Right kidney (tissue), 1 donor: ENCODE measurements around the gene GRK4.

ENCODE experiments used
- DNase-seq: peaks from one replicate; pipeline ENCODE4 v3.0.0-alpha.2; 2016

GRK4 gene

GRCh38 chr4:3011456-3012220 is 48.3 kb downstream of the GRK4 start:
- DNase-seq: no peak

- no peak for DNase-seq
These were observed 50.0 kb downstream of the GRK4 start for GRCh38 chr4:3013323-3013722.

- DNase-seq: no peak
These were observed 50.5 kb downstream of the GRK4 start for GRCh38 chr4:3013839-3014350.

GRCh38 chr4:3016961-3017360 is 53.6 kb downstream of the GRK4 start:
- no peak for DNase-seq

- DNase-seq: no peak
These were observed 54.1 kb downstream of the GRK4 start for GRCh38 chr4:3017504-3017903.

GRCh38 chr4:3019145-3019846 is 55.9 kb downstream of the GRK4 start:
- no peak for DNase-seq

- DNase-seq: no peak
These were observed 57.8 kb downstream of the GRK4 start for GRCh38 chr4:3021127-3021526.

GRCh38 chr4:3021627-3022026 is 58.3 kb downstream of the GRK4 start:
- DNase-seq: no peak

GRCh38 chr4:3022112-3022511 is 58.7 kb downstream of the GRK4 start:
- no peak for DNase-seq

- no peak for DNase-seq
These were observed 59.3 kb downstream of the GRK4 start for GRCh38 chr4:3022651-3023050.

- no peak for DNase-seq
These were observed 62.5 kb downstream of the GRK4 start for GRCh38 chr4:3025881-3026280.

GRCh38 chr4:3026540-3026939 is 63.2 kb downstream of the GRK4 start:
- no peak for DNase-seq

- no peak for DNase-seq
These were observed 66.1 kb downstream of the GRK4 start for GRCh38 chr4:3029464-3029863.

- DNase-seq: no peak
These were observed 67.4 kb downstream of the GRK4 start for GRCh38 chr4:3030566-3031356.

- no peak for DNase-seq
These were observed 68.1 kb downstream of the GRK4 start for GRCh38 chr4:3031357-3032082.

GRCh38 chr4:3034231-3034630 is 70.9 kb downstream of the GRK4 start:
- no peak for DNase-seq

GRCh38 chr4:3035249-3035648 is 71.9 kb downstream of the GRK4 start:
- DNase-seq: no peak

- no peak for DNase-seq
These were observed 72.3 kb downstream of the GRK4 start for GRCh38 chr4:3035674-3036073.

GRCh38 chr4:3036131-3036952 is 73.0 kb downstream of the GRK4 start:
- no peak for DNase-seq

GRCh38 chr4:3037957-3038461 is 74.6 kb downstream of the GRK4 start:
- DNase-seq: no peak

- no peak for DNase-seq
These were observed 76.5 kb downstream of the GRK4 start for GRCh38 chr4:3039706-3040366.
